Measurements from ENCODE around the gene MTMR12. TPM values are rescaled to one million over a fixed set of nuclear protein-coding genes. Genes with fewer than 3 reads are reported as not detected.

Gene MTMR12
- total and polyA plus RNA-seq, 2 donors (not counting 3 experiments of a cell fraction or from before 2014, with no cell fraction given), result 18.2 to 38.6 TPM

DNA sequence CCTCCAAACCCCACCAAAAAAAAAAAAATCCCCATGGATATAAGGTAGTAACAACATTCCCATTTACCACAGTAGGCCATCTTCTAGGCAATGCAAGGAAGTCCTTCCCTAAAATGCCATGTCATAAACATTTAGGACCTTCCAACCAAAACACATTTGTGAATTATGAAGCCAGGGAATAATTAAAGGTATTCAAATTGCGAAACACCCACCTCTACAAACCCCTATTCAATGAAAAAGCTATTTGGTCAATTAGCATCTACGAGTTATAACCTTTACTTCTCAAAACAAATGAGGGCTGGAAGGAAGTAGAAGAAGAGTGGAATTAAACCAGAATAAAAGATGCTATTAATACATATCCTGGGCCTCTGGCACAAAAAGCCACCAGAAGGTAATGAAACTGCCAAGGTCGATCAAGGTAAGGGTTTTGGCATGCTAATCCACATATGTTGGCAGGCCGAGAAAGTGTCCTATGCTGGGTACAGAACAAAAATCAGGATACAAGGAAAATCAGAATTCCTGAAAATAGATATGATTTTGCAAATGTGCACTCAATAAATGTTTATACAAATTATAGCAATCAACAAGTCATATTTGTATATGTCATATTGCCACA is 47.7 kb downstream of the MTMR12 start:
- Histone ChIP-seq H3K9me1 (replicated peaks; ENCODE audit: control insufficient read depth, extremely low read depth, insufficient read depth, low read length) (no peaks in the 10 kb centered on the region), H3K79me2 (ENCODE audit: control insufficient read depth, insufficient read depth, low read length) (no peaks in the 10 kb centered on the region), H3K4me2 (ENCODE audit: insufficient read depth, low read length) (no peak overlapping the region), H2AFZ (ENCODE audit: low read depth, low read length) (no peak overlapping the region), H3K4me3 (replicated peaks in 1 of 3; ENCODE audit: insufficient read depth in 1 of 3, low read depth in 1 of 3, low read length in 3 of 3) (no peak overlapping the region), H4K20me1 (replicated peaks; ENCODE audit: control insufficient read depth, extremely low read depth, insufficient read depth, low read length) (no peaks in the 10 kb centered on the region), H3K9me3 (replicated peaks; ENCODE audit: control insufficient read depth, insufficient read depth, low read length) (no peaks in the 10 kb centered on the region), H3K36me3 (ENCODE audit: control insufficient read depth in 2 of 2, extremely low read depth in 1 of 2, insufficient read depth in 2 of 2, low read length in 2 of 2) (peaks cover 16 to 17% of the 10 kb centered on the region in 2 experiments), H3K4me1 (ENCODE audit: control insufficient read depth, extremely low read depth, insufficient read depth, low read length) (peaks cover 3% of the 10 kb centered on the region), H3K27me3 (ENCODE audit: control insufficient read depth in 2 of 2, insufficient read depth in 2 of 2, low read length in 2 of 2) (no peaks in the 10 kb centered on the region), H3K27ac (ENCODE audit: insufficient read depth, low read depth, low read length) (no peak overlapping the region), H3K9ac (replicated peaks; ENCODE audit: extremely low read depth, insufficient read depth, low read length) (no peak overlapping the region)
- TF ChIP-seq JUN (IDR thresholded peaks at IDR 0.05; ENCODE audit: borderline replicate concordance, insufficient read depth, insufficient read length, low read depth) (no peak), POLR2AphosphoS5 (IDR thresholded peaks at IDR 0.05; ENCODE audit: insufficient read depth, low read depth, low read length) (no peak), MYC (IDR thresholded peaks at IDR 0.05; ENCODE audit: low read depth, low read length) (no peak), EZH2 (IDR thresholded peaks at IDR 0.05; ENCODE audit: borderline replicate concordance, low read depth, low read length, severe bottlenecking) (no peak), FOS (IDR thresholded peaks at IDR 0.05; ENCODE audit: borderline replicate concordance, insufficient read depth, low read length) (no peak), GATA2 (IDR thresholded peaks at IDR 0.05; ENCODE audit: insufficient read depth, insufficient read length, low read depth, low read length) (no peak), POLR2A (IDR thresholded peaks at IDR 0.05; ENCODE audit: low read depth, low read length) (no peak)
- TF ChIP-seq, protein P1, sequence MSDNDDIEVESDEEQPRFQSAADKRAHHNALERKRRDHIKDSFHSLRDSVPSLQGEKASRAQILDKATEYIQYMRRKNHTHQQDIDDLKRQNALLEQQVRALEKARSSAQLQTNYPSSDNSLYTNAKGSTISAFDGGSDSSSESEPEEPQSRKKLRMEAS (IDR thresholded peaks at IDR 0.05; ENCODE audit: insufficient read depth, insufficient read length), result no peak
- TF ChIP-seq, protein P2, sequence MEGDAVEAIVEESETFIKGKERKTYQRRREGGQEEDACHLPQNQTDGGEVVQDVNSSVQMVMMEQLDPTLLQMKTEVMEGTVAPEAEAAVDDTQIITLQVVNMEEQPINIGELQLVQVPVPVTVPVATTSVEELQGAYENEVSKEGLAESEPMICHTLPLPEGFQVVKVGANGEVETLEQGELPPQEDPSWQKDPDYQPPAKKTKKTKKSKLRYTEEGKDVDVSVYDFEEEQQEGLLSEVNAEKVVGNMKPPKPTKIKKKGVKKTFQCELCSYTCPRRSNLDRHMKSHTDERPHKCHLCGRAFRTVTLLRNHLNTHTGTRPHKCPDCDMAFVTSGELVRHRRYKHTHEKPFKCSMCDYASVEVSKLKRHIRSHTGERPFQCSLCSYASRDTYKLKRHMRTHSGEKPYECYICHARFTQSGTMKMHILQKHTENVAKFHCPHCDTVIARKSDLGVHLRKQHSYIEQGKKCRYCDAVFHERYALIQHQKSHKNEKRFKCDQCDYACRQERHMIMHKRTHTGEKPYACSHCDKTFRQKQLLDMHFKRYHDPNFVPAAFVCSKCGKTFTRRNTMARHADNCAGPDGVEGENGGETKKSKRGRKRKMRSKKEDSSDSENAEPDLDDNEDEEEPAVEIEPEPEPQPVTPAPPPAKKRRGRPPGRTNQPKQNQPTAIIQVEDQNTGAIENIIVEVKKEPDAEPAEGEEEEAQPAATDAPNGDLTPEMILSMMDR (IDR thresholded peaks at IDR 0.05; ENCODE audit: extremely low read depth in 1 of 2, insufficient read depth in 1 of 2, low read depth in 1 of 2, low read length in 2 of 2), result no peak
- DNase-seq (ENCODE audit: low read depth, low spot score) (no peak), FAIRE-seq (no peak)
- CTCF ChIA-PET, result interaction anchor here (1.2 kb wide), 1 partner anchor 33 kb away, joined by 5 read pairs; no protein-coding TSS in a partner anchor
- intact Hi-C loops (cut with micrococcal nuclease) (no loop called here), dilution Hi-C loops (cut with MboI; ENCODE audit: extremely low pct_ligation_motif_present, low sequenced_read_pairs) (no loop called here)
- no TSS peak for BruUV-seq (replicated peaks)
- POLR2A ChIA-PET, result no interaction called here
